ENCODE data around the gene ERVW-1.
"Not testable (repeated sequence)": the region's sequence is repeated elsewhere in the genome, so short reads cannot be mapped to it uniquely, and the experiment has no call there.

ERVW-1 gene
- total RNA-seq: 0 reads per million in 3 experiments

DNA sequence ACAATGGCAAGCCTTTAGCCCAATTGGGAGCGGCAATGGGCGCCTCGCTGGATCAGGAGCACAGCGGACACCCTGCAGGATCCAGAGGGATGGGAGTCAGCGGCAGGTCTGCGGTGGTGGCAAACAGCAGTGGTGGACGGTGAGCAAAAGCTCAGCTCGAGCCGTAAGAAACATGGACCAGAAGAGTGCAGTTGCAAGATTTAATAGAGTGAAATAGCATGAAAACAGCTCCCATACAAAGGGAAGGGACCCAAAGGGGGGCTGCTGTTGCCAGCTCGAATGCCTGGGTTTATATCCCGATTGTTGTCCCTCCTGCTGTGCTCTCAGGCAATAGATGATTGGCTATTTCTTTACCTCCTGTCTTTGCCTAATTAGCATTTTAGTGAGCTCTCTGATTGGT lies at the start of gene ERVW-1:
TSS of gene ERVW-1 (minus strand) at position 266 of the 400 bp plus-strand sequence. CDS start 7,565 bp downstream, outside the sequence.
- not testable (repeated sequence) for DNase-seq

- no peak for DNase-seq
Observed at GRCh38 chr7:92523110-92523509, 45.4 kb upstream of the ERVW-1 start.

- no peak for DNase-seq
Observed at GRCh38 chr7:92520024-92520423, 42.3 kb upstream of the ERVW-1 start.

DNA sequence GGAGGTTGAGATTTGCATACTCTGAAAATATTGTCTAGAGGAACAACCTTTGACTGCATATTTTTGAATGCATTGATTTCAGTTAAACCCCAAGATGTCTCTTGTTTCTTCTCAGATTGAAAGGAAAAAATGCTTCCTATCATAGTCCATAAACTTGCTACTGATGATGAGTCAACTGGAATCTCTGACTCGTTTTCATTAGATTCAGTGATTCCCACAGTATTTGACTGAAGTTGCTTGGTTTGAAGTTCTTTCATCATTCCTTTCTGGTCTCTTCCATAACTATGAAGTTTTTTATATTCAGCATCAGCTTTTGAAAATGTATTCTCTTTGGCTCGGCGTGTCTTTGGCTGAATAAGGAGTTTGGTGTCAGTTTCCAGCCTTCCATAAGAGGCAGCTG lies 39.9 kb upstream of the ERVW-1 start:
- DNase-seq: no peak

GRCh38 chr7:92513167-92513902 lies 35.6 kb upstream of the ERVW-1 start:
- DNase-seq: no peak

GRCh38 chr7:92508946-92509345 lies 31.2 kb upstream of the ERVW-1 start:
- DNase-seq: no peak

DNA sequence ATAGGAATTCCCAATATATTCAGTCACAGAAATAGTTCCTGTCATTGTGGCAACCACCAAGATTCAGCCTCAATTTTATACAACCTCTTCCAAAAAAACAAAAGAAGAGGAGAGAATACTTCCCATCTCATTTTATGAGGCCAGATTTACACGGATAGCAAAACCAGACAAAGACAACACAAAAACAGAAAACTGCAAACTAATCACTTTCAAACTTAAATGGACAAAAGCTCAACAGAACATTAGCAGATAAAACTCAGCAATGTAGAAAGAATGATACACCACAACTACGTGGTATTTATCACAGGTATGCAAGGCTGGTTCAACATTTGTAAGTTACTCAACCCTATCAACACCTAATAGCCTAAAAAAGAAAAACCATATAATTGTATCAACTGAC lies 28.6 kb upstream of the ERVW-1 start:
- no peak for DNase-seq

- no peak for DNase-seq
Observed at GRCh38 chr7:92504563-92504962, 26.8 kb upstream of the ERVW-1 start.

DNA sequence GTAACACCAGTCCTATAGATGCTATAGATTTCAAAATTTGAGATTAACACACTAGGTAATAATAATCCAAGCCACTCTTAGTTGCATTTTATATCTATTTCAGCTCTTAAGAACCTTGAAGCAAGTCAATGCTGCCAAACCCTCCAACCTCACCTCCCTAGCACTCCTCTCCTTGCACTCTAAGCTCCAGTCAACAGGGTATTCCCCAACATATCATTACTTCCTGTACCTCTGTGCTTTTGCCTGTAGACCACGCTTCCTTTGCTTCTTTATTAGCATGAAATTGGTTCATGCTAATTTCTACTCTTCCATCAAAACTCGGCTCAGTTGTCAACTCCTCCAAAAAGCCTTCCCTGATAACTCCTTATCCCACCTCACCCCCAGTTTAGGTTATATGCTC lies 26.0 kb upstream of the ERVW-1 start:
- DNase-seq: no peak

DNA sequence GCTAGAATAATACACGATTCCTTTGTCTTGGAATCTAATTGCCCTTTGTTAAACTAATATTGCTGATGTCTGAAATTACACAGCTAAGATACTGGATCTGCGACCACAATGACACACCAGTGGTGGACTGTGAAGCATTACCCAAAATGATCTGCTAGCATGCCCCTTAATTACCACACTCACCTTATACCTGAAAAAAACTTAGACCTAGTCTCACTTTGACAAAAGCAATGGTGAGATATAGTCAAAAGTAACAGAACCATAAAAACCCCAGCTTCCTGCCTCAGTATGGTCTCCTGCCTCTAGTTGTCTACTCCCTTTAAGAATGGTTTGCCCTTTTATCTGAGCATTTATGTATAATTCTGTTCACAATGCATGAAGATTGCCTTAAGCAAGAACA lies 20.8 kb upstream of the ERVW-1 start:
- DNase-seq: no peak

DNA sequence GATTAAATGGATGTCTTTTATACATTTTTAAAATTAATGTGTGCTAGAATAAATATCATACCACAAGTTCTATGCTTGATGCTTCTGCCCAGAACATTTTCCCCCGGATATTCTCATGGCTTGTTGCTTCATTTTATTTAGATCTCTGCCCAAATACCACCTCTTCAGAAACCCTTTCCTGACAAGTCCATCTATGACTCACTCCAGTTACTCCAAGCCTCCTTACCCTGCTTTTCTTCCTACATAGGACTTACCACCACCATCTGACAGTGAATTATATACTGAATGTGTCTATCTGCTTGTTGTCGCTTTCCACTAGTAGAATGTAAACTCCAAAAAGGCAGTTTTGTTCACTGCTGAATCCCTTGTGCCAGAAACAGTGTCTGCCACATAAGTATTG lies 19.1 kb upstream of the ERVW-1 start:
- DNase-seq: no peak

DNA sequence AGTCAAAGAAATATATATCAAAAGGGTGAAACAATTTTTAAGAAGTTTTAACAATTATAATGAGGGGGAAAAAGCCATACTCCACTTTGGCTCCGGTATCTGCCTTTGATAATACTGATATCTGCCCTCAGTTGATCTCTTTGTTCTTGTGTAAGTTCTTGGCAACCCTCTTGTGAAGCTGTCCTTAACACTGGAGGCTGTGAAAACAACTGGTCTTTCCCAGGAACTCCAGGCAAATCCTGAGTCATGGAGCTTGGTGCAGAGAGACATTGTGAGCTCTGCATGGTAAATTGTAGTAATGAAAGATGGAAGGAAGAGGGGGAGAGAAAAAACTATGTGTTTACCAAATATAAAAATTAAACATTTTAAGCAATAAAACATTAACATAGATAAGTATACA lies 11.9 kb upstream of the ERVW-1 start:
- no peak for DNase-seq

- no peak for DNase-seq
Observed at GRCh38 chr7:92487804-92488203, 10.1 kb upstream of the ERVW-1 start.

- no peak for DNase-seq
Observed at GRCh38 chr7:92485974-92486373, 8.2 kb upstream of the ERVW-1 start.

DNA sequence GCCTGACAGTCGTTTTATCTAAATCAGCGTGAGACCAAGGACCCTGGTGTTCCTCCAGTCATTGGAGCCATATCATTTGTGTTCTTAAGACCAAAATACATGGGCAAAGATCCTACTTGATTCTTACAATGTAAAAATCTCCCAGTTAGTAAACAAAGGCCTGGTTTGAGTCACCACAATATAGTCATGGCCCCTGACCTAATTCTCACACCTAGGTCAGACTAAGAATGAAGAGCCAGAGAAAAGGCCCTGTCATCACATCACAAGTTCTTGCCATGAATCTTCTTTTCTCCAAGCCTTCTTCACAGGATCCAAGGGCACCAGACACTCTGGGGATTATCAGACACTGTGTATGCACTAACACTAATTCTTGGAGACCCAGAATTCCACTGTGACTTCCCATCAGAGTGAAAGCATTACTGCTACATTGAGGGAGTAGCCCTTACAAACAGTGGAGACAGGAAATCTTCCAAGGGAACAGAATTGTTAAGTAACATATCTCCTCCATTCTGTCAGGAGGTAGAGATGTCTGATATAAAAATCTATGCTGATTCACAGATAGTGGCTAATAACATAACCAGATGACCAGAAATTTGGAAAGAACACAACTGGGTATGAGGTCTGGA lies 7.6 kb upstream of the ERVW-1 start:
- no peak for DNase-seq

- DNase-seq: not testable (repeated sequence)
Observed at GRCh38 chr7:92484226-92484625, 6.5 kb upstream of the ERVW-1 start.

DNA sequence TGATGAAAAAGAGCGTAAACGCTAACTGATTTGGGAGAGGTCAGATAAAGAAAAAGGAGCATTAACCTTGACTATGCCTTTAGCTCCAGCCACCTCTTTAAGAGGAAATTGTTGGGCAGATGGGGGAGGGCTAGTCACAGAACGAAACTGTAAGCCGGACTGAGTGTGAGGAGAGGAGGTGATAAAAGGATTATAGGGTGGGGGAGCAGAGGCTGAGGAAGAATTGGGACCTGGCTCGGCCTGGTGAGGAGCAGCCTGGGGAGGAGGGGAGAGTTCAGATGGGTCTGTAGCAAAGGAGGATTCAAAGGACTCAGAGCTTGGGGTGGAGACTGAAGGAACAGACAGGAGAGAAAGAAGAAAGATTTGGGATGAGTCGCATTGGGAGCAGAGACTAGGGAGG lies 5.9 kb upstream of the ERVW-1 start:
- DNase-seq: not testable (repeated sequence)

DNA sequence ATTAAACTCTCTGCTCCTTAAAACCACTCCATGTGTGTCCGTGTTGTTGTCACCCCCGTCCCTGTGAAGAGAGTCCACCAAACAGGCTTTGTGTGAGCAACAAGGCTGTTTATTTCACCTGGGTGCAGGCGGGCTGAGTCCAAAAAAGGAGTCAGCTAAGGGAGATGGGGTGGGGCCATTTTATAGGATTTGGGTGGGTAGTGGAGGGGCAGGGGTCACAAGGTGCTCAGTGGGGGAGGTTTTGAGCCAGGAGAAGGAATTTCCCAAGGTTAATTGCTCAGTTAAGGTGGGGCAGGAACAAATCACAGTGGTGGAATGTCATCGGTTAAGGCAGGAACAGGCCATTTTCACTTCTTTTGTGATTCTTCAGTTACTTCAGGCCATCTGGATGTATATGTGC lies 1.4 kb upstream of the ERVW-1 start:
- DNase-seq: not testable (repeated sequence)

DNA sequence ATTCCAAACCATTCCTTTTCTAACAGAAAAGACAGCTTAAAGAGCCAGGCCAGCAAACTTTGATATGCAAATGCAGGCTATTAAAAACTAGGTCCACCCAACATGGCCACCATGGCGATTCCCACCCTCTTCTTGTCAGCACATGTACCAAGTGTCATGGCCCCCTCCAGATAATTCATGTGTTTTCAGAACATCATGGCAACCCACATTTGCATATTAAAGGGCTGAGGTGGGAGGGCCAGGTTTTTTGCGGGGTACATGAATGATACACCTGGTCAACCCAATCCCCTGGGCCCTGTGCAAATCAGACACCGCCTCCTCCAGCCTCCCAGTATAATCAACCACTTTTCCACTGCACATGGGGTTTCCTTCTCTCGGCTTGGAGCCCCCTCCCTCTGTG lies 965 bp upstream of the ERVW-1 start:
- DNase-seq: no peak

GRCh38 chr7:92478095-92478494 lies 349 bp upstream of the ERVW-1 start:
- no peak for DNase-seq

DNA sequence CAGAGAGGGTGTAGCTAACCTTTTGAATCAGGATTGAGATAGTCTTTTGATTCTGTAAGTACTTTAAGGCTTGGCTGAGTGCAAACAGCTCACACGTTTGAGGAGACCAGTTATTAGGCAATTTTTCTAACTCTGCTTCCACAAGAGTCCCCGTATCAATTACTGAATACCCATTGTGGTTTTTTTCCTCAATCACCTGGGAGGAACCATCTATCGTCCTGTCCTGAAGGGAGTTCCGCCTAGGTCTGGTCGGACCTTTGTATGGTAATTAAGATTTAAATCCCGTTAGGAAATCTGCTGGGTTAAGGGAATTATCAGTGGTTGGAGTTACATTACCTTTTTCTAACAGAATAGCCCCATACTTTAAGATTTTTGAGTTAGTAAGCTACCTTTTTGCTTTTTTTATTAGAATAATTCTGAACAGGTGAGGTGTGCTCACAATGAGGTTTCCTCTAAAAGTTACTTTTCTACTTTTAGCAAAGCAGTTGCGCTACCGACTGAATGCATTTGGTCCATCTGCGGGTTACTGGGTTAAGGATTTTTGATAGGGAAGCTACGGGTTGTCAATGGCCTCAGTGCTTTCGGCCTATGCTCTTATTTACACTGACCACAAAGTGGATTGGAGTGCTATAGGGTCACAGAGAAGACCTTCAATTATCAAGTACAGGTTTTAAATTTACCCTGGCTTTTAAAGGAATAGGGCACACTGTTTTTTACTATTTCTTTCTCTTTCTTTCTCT lies 1.7 kb downstream of the ERVW-1 start:
- not testable (repeated sequence) for DNase-seq

DNA sequence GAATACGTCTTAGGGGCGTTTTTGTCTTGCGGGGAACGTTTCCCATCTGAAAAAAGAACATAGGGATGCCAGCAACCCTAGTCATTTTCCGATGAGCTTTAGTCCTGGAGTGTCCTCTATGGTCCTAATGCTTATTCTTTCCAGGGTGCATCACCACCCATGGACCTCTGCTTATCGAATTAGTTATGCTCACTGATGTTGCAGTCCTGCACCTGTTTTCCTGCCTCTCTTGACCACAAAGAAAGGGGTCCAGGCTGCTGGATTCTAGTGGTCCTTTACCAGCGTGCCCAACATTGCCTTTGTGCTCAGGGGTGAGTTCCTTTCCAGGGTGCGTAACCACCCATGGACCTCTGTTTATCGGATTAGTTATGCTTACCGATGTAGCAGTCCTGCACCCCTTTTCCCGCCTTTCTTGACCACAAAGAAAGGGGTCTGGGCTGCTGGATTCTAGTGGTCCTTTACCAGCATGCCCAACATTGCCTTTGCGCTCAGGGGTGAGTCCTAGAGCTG lies 2.4 kb downstream of the ERVW-1 start:
- DNase-seq: not testable (repeated sequence)

GRCh38 chr7:92473989-92474388 lies 3.8 kb downstream of the ERVW-1 start:
- DNase-seq: not testable (repeated sequence)

DNA sequence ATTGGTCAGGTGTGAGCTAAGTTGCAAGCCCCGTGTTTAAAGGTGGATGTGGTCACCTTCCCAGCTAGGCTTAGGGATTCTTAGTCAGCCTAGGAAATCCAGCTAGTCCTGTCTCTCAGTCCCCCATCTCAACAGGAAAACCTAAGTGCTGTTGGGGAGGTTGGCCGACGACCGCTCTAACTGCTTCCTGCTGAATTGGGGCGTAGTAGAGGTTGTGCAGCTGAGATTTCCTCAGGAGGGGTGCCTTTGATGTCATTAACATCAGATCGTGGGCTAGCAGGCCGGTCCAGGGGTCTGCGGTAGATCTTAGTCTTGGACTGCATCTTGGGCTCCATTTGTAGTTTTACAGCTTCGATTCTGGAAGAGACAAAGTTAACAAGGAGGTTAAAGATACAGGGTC lies 9.2 kb downstream of the ERVW-1 start:
- DNase-seq: not testable (repeated sequence)

Measured in central memory CD4-positive, alpha-beta T cell (primary cell).